HG02840 (cell line): Measurements from ENCODE around the gene CAMK1D.

Experiments used
- ATAC-seq: cut with Tn5 transposase; IDR thresholded peaks from one replicate; pipeline ENCODE4 v1.9.1; 2021; ENCODE audit warnings: mild to moderate bottlenecking, moderate library complexity, moderate number of reproducible peaks; ENCODE audit not compliant: unreplicated experiment, low FRiP score

The CAMK1D gene

DNA sequence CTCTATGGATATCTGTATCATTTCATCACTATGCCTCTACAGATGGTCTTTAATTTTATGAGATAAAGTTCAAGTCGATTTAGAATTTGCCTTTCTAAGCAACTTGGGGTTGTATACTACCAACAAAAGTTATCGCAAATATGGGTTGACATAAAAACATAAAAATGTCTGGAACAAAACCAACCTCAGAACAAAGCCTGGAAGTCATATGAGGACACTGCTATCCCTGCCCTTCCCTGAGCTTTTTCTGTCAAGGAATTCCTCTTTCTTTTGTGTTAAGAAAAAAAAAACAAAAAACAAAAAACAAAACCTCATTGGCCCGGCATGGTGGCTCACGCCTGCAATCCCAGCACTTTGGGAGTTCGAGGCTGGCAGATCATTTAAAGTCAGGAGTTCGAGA, 319.3 kb downstream of the CAMK1D start:
- no peak for ATAC-seq

GRCh38 chr10:12670004-12670403, 320.7 kb downstream of the CAMK1D start:
- ATAC-seq, result no peak

DNA sequence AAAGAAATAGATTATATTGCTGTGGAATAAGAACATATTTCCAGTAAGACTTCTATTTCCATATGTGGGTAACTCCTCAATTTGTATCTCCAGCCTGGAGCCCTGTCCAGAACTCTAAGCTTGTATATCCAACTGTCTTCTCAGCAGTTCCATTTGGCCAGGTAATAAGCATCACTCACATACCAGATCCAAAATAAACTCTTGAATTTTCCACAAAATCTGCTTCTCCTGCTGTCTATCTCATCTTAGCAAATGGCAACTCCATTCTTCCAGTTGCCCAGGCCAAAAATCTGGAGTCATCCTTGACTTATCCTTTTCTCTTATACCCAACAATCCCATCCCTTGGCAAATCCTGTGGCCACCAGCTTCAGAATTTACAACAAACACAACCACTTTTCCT, 325.8 kb downstream of the CAMK1D start:
- ATAC-seq, result no peak

GRCh38 chr10:12679636-12680035, 330.3 kb downstream of the CAMK1D start:
- no peak for ATAC-seq

GRCh38 chr10:12681252-12681651, 331.9 kb downstream of the CAMK1D start:
- ATAC-seq, result no peak

DNA sequence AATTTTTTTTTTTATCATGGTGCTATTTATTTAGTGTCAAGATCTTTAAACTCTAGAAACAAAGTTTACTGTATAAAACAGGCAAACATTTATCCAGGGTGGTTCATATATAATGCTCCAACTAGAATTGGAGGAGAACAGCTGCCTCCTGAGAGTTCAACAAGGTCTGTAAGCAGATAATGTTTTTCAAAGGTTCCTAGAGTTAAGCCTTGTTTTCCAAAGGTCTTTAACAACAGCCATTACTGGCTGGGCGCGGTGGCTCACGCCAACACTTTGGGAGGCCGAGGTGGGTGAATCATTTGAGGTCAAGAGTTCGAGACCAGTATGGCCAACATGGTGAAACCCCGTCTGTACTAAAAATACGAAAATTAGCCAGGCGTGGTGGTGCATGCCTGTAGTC, 335.4 kb downstream of the CAMK1D start:
- ATAC-seq, result no peak

DNA sequence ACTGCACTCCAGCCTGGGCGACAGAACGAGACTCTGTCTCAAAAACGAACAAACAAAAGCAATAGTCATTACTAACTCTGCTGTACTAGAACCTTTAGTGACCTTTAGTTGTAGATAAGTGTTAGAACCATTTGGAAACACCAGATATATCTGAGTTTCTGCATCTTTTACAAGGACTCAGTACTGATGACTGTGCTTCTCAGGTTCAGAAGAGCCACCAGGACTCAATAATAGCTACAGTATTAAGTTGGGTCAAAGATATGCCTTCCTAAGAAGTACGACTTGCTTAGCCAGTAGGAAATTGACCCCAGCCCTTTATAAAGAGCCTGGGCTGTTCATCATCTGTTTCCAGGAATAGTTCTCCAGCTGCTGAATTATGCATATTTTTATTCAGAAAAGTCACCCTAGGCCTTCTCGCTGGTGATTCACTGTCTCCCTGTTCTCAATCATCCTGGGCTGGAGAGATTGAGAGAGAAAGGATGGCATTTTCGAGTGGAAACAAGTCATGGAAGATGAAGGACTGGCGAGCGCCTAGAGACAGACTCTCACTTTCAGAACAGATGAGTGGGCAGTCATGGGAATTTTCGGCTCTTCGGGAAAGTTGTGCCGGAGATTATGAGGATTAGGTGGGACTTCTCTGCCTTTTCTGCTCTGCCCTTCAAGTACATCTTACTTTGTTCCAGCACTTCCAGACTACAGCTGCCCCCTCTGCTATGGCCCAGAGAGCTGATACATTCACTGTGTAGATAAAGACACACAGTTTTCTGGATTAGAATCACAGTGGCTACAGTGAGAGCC, 336.1 kb downstream of the CAMK1D start:
- no peak for ATAC-seq

DNA sequence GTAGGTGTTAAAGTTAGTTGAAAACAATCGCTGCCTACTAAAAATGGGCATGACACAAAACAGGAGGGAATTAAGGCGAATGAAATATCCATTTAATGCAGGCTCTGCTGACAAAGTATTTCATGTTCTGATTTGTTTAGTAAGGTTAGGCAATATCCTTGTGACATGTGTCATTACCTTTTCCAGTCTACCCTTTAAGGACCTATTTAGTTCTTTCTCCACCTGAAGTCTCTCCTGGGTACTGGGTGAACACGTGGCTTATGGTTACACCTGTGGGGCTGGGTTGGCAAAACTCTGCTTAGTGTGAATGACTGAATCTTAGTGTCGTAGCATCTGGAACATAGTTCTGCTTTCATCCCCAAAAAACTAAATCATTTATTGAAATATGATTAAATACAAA, 338.6 kb downstream of the CAMK1D start:
- no peak for ATAC-seq

GRCh38 chr10:12689893-12690292, 340.5 kb downstream of the CAMK1D start:
- ATAC-seq, result no peak

DNA sequence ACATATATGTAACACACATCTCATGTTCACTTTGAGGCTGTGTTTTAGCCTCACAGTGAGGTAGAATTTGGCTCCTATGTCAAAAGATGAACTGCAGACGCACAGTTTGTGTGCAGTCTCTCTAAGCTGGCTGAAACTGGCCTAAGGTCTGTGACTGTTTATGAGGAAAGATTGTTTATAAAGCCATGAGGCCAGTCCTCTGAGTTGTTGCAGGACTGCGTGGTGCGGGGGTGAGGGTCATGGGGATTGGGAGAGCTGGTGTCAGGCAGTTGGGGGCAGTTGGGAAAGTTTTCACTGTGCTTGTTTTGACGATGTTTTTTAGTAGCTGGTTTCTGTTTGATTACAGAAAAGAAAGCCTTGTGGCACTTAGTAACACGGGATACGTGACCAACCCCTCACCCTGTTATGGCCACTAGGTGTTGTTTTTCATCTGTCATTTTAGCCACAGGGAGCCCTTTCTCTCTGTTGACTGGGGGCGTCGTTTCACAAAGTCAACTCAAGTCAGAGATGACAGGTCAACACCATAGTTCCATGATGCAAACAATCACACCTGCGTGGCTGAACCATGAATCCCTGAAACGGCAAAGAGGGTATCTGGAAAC, 341.3 kb downstream of the CAMK1D start:
- no peak for ATAC-seq

- ATAC-seq, result no peak
These were observed 342.2 kb downstream of the CAMK1D start for GRCh38 chr10:12691596-12691995.

DNA sequence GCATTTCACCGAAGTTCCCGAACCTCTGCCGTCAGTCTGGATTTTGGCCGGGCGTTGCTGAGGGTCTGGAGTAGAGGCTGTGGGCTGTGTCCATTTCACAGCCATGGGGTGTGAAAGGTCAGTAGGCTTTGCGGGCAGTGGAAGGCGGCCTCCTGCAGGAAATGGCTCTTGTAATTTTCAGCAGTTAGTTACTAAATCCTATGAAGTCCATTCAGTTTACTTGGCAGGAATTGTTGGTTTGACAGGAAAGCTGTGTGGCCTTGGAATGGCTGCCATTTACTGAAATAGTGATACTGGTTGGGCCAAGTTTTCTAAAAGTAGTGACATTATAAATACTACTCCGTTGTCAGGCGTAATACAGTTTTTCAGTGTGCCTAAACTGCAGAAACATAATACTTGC, 348.4 kb downstream of the CAMK1D start:
- ATAC-seq, result no peak

DNA sequence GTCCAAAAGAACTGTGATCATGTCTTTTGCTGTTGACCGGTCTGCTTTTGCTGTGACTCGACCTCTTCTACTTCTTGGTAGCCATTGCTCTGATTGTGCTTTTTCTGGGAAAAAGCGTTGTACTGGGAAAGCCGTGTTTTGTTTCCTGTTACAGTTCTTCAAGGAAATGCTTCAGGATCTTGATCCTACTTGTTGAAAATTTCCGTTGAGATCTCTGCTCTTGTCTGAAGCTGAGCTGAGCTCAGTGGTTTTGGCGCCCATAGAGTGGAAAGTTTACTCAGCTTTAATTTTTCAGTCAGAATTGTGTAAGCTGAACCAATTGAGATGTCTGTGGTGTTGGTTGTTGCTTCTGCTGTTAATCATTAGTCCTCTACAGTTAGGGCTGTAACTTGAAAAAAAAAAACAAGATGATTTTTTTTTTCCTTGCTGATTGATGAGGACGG, 349.9 kb downstream of the CAMK1D start:
- ATAC-seq, result no peak

- ATAC-seq, result no peak
These were observed 350.6 kb downstream of the CAMK1D start for GRCh38 chr10:12699781-12700556.

DNA sequence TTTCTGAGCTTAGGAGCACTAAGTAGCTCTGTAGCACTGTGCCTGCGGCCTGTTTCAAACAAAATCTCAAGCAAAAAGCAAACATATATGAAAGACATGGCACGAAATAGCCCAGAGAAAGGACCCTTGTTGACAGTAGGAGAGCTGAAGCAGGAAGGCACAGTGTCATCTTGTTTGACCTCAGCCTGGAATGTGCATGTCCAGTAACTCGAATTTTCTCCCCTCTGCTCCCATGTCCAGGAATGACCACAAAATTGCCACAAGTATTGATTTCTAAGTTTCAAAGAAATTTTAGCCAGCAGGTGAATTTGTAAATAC, 351.2 kb downstream of the CAMK1D start:
- no peak for ATAC-seq

GRCh38 chr10:12701696-12702095, 352.3 kb downstream of the CAMK1D start:
- no peak for ATAC-seq

DNA sequence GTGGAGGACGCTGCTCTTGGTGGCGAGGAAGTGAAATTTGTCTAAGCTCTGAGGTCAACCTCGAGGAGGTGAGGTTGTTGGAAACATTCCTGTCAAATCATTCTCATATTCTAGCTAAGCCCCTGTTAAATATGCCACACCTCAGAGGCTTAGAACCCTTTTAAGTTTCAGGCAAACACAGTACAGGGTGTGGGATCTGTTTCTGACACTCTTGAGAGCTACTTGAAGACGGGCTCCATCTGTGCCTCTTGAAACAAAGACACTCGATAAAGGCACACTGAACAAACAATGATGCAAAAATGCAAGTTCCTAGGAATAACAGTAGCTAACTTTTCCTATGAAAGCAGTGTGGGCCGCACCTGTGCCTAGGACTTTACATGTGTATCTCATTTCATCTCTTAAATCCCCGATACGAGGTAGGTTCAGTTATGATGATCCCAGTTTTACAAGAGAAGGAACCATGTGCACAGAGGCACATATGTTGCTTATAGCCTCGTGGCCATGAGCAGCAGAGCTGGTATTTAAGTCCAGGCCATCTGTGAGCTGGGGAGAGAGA, 352.9 kb downstream of the CAMK1D start:
- ATAC-seq, result no peak

- ATAC-seq, result no peak
These were observed 353.8 kb downstream of the CAMK1D start for GRCh38 chr10:12703126-12703525.

DNA sequence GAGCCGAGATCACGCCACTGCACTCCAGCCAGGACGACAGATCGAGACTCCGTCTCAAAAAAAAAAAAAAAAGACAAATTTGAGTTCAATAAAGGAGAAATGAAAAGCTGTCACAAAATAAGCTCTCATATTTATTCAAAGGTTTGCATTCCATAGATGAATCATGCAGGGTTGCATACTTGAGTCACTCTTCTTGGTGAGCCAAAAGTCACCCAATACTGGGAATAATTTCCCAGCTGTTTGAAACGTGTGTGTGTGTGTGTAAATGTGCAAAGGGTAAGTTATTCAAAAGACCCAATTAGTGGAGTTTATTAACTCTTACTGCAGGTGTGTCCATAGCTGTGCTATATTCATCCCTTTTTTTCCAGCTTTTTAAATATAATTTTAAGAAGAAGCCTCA, 354.5 kb downstream of the CAMK1D start:
- no peak for ATAC-seq

GRCh38 chr10:12704488-12704887, 355.1 kb downstream of the CAMK1D start:
- no peak for ATAC-seq

DNA sequence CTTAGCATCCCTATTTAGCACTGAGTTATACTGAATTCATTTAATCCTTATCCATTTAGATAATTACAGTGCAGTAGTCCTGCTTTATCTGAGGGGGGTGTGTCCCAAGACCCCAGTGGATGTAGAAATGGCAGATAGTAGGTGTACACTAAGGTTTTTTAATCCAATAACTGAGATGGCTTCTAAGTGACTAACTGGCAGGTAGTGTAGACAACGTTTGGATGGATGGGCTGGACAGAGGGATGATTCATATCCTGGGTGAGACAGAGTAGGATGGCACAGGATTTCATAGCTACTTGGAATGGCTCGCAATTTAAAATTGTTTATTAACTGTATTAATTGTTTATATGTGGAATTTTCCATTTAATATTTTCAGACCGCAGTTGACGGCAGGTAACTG, 356.6 kb downstream of the CAMK1D start:
- ATAC-seq, result no peak
